Neural cell (in vitro differentiated cells): Measurements from ENCODE around the gene HPS1.

ENCODE experiments used
- EP300 ChIP-seq: fragments of 450-650 bp; conservative IDR thresholded peaks from 2 replicates; pipeline ENCODE4 v1.6.1; 2014; ENCODE audit warnings: antibody characterized with exemption, mild to moderate bottlenecking, moderate library complexity; ENCODE audit not compliant: poor library complexity, severe bottlenecking
- EZH2 ChIP-seq: fragments of 200-600, 300-800 bp; shearing (Covaris generic), sonication (generic); IDR thresholded peaks from 2 replicates; pipeline ENCODE4 v1.6.1; 2014; ENCODE audit warnings: antibody characterized with exemption, low read length, borderline replicate concordance, mild to moderate bottlenecking; ENCODE audit not compliant: insufficient read depth, poor library complexity, severe bottlenecking
- MXI1 ChIP-seq: fragments of 450-650 bp; conservative IDR thresholded peaks from 2 replicates; pipeline ENCODE4 v1.6.1; 2014; ENCODE audit warnings: antibody characterized with exemption, mild to moderate bottlenecking; ENCODE audit not compliant: poor library complexity, severe bottlenecking
- POLR2AphosphoS5 ChIP-seq: IDR thresholded peaks from 2 replicates; pipeline ENCODE4 v1.6.1; 2012
- RAD21 ChIP-seq: fragments of 450-650 bp; conservative IDR thresholded peaks from 2 replicates; pipeline ENCODE4 v1.6.1; 2014; ENCODE audit warnings: antibody characterized with exemption, mild to moderate bottlenecking, moderate library complexity
- TAF1 ChIP-seq: IDR thresholded peaks from 2 replicates; pipeline ENCODE4 v1.6.1; 2012; ENCODE audit warnings: low read depth
- TF ChIP-seq, protein P1 (sequence below): fragments of 450-650 bp; IDR thresholded peaks from 2 replicates; pipeline ENCODE4 v1.5.1; 2014; ENCODE audit warnings: antibody characterized with exemption, mild to moderate bottlenecking, moderate library complexity; ENCODE audit not compliant: poor library complexity, severe bottlenecking
- TF ChIP-seq, protein P2 (sequence below): IDR thresholded peaks from 2 replicates; pipeline ENCODE4 v1.6.1; 2012; ENCODE audit warnings: borderline replicate concordance

DNA sequence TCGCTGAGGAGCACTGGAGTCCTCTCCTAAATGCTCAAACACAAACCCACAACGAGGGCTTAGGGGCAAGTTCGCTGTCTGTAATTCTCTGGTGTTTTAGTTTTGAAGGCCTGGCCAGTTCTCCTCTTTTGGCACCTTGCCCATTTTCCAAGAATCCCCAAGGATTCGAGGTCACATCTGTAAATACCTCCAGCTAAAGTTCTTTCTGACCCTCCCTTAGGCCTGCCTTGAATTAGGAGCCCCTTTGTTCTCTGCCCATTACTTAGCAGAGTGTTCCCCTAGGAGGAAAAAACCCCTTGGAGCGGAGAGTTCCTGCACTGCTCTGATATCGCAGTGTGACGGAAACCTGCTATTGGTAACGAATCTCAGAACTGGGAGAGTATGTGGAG, 31.0 kb downstream of the HPS1 start:
- TF ChIP-seq POLR2AphosphoS5 (no peak), EP300 (no peak), RAD21 (no peak), EZH2 (no peak), TAF1 (no peak), MXI1 (no peak)
- TF ChIP-seq, protein P1, sequence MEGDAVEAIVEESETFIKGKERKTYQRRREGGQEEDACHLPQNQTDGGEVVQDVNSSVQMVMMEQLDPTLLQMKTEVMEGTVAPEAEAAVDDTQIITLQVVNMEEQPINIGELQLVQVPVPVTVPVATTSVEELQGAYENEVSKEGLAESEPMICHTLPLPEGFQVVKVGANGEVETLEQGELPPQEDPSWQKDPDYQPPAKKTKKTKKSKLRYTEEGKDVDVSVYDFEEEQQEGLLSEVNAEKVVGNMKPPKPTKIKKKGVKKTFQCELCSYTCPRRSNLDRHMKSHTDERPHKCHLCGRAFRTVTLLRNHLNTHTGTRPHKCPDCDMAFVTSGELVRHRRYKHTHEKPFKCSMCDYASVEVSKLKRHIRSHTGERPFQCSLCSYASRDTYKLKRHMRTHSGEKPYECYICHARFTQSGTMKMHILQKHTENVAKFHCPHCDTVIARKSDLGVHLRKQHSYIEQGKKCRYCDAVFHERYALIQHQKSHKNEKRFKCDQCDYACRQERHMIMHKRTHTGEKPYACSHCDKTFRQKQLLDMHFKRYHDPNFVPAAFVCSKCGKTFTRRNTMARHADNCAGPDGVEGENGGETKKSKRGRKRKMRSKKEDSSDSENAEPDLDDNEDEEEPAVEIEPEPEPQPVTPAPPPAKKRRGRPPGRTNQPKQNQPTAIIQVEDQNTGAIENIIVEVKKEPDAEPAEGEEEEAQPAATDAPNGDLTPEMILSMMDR = no peak
- TF ChIP-seq, protein P2, sequence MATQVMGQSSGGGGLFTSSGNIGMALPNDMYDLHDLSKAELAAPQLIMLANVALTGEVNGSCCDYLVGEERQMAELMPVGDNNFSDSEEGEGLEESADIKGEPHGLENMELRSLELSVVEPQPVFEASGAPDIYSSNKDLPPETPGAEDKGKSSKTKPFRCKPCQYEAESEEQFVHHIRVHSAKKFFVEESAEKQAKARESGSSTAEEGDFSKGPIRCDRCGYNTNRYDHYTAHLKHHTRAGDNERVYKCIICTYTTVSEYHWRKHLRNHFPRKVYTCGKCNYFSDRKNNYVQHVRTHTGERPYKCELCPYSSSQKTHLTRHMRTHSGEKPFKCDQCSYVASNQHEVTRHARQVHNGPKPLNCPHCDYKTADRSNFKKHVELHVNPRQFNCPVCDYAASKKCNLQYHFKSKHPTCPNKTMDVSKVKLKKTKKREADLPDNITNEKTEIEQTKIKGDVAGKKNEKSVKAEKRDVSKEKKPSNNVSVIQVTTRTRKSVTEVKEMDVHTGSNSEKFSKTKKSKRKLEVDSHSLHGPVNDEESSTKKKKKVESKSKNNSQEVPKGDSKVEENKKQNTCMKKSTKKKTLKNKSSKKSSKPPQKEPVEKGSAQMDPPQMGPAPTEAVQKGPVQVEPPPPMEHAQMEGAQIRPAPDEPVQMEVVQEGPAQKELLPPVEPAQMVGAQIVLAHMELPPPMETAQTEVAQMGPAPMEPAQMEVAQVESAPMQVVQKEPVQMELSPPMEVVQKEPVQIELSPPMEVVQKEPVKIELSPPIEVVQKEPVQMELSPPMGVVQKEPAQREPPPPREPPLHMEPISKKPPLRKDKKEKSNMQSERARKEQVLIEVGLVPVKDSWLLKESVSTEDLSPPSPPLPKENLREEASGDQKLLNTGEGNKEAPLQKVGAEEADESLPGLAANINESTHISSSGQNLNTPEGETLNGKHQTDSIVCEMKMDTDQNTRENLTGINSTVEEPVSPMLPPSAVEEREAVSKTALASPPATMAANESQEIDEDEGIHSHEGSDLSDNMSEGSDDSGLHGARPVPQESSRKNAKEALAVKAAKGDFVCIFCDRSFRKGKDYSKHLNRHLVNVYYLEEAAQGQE = no peak
